GM23248 (cell line): ENCODE data around the gene EXOG.

Experiments used
- EZH2 ChIP-seq: fragments of 200-600 bp; sonication (generic); IDR thresholded peaks from 2 replicates; pipeline ENCODE4 v1.6.1; 2018; ENCODE audit warnings: antibody characterized with exemption, mild to moderate bottlenecking; ENCODE audit not compliant: insufficient read depth, poor library complexity, severe bottlenecking
- EZH2phosphoT487 ChIP-seq: fragments of 200-600 bp; sonication (generic); IDR thresholded peaks from 2 replicates; pipeline ENCODE4 v1.6.1; 2018; ENCODE audit warnings: antibody characterized with exemption, moderate library complexity, mild to moderate bottlenecking, low read depth; ENCODE audit not compliant: insufficient read depth

GRCh38 chr3:38469852-38470251 is 26.3 kb upstream of the EXOG start:
- TF ChIP-seq EZH2 (no peak), EZH2phosphoT487 (no peak)
